ENCODE results near the gene CHMP4B.

The CHMP4B gene

DNA sequence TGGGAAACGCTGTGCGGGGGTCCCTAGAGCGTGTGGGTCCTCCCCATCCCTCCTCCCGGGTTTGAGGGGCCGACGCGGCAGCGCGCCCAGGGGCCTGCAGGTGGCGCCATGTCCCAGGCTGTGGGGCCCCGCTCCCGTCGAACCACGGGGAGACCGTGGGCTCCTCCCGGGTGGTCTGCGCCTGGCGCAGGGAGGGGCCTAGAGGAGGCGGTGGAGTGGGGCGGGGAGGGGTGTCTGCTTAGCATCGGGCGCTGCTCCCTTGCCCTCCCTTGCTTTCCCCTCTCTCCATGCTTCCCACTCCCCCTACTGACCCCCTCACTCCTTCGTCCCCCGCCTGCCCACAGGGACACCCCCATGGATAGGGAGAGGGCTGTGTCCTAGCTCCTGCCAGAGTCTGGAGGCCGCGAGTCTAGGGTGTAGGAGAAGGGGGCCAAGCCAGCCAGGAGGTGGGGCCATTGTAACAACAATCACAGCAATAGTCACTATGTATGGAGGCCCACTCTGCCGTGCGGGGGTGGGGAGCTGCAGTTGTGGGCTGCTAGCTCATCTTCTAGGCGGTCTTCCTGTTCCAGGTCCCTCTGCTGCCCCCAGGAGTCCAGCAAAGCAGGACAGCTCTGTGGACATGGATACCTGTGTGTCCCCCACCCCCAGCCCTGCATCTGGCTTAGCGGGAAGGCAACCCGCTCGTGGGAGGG is 51.7 kb downstream of the CHMP4B start:
- DNase-seq (ENCODE audit: low read depth, low spot score), result peak; percentile 18

DNA sequence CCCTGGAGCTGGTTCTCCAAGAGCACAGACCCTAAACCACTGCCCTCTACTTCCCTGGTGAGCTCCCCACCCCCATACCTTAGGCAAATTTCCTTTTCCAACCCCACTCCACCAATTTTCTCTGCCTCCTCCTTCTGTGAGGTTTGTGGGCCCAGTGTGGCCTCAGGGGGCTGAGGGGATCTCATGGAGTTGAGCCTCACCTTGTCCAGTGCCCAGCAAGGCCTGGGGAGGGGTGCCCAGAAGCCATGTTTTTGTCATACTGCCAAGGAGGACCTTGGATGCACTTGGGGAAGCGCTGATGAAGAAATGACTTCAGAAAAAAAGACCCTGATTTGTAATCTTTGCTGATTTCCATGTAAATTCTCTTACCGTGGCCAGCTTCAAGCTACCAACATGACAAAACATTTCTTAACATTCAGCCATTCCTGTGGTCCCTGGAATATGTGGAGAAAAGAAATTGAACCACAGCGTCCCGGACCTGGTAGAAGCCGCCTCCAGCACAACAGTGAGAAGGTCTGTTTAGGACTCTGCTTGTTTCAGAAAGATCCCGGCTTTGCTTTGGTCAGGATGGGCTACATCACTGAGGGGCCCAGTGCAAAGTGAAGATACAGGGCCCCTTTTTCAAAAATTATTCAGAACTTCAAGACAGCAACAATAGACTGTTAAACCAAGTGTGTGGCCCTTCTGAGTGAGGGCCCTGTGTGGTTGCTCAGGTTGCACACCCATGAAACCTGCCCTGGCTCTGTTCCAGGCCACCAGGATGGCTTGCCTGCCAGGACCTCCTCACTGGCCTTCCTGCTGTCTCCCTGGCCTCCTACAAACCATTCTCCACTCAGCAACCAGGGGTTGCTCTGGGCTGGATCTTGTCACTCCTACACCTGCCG is 52.5 kb downstream of the CHMP4B start:
- DNase-seq (ENCODE audit: low read depth, low spot score), result no peak

DNA sequence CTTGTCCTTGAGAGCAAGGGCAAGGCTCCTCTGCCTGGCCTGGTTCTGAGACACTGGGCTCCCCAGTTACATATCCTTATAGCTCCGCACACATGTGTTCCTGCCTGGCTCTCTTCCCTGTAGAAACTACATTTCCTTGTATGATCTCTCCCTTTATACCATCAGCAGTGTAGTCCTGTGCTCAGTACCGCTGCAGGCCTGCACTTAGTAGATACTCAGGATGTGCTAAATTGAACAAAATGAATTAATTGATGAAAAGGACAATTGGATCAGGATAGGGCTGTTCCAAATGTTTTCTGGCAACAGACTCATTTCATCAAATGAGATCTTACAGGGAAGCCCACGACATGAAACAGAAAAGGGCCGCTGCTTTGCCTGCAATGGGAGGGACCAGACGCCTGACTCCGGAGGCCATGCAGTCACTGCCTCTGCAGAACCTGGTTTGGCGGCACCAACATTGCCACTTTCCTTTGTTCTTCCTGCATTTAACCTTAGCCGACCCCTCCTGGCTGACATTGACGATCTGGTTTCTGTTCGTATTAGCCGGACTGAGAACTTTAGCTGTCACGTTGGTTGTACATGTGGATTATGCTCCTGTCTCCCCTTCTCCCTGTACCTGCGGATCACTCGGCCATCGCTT is 53.3 kb downstream of the CHMP4B start:
- no peak for DNase-seq (ENCODE audit: low read depth, low spot score)

DNA sequence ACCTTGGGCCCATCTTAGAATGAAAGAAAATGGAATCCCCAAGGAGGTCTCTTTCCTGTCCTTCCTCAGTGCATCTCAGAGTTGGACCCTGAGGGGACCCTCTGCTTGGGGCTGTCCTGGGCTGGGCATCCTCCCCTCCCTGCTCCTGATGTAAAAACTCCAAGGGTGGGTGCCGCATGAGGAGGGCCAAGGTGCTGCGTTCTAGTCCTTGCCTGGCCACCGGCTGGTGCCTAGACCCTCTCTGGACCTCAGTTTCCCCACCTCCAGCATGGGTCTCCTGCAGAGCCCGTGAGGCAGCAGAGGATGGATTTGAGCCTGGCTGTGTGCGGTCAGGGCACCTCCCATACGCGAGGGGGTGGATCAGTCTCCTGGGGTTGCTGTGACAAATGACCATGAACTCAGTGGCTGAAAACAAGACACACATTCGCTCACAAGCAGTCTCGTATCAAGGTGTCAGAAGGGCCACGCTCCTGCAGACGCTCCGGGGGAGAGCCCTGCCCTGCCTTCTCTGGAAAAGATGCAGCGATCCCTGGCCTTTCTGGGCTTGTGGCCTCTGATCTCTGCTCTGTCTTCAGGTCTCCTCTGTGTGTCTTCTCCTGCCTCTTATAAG is 54.7 kb downstream of the CHMP4B start:
- DNase-seq (ENCODE audit: low read depth, low spot score), result no peak

DNA sequence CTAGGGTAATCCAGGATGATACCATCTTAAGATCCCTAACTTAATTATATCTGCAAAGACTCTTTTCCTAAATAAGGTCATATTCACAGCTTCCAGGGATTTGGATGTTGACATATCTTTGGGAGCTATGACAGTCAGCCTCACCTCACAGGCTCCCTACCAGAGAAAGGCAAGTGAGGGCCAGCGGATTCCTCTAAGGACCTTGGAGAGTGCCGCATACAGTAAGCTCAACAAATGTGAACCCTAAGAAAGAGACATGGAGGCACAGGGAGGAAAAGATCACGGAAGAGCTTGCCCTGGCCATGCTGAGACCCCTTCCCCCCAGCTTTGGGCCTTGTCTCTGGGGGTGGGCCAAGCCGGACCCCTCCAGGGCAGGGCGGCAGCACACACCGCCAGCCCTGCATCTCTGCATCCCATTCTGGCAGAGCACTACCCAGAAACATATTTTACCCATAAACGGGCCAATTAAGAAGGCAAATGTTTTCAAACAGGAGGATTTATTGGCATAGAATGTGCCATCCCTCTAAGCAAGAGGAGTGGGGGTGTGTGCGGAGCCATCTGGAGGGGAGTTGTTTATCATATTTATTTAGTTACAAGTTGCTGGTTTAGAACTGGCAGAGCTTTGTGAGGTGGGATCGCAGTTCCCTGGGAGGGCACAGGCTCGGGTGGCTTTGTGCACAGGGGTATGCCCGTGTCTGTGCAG is 55.4 kb downstream of the CHMP4B start:
- no peak for DNase-seq (ENCODE audit: low read depth, low spot score)

DNA sequence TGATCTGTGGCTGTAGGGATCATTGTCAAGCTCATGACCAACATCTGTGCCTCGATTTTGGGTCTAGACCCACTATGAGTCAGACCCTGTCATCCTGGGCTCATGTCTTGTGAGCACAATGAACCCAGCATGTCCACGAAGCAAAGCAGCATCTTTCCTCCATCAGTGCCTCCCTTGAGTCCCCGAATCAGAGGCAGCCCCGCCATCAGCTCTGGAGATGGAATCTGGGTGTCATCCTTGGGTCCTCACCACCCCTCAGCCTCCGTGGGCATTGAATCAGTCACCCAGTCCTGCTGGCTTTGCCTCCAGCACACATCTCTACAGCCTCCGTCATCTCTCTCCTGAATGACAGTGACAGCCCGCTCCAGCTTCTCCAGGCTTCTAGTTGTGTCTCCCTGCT is 56.9 kb downstream of the CHMP4B start:
- no peak for DNase-seq (ENCODE audit: low read depth, low spot score)

DNA sequence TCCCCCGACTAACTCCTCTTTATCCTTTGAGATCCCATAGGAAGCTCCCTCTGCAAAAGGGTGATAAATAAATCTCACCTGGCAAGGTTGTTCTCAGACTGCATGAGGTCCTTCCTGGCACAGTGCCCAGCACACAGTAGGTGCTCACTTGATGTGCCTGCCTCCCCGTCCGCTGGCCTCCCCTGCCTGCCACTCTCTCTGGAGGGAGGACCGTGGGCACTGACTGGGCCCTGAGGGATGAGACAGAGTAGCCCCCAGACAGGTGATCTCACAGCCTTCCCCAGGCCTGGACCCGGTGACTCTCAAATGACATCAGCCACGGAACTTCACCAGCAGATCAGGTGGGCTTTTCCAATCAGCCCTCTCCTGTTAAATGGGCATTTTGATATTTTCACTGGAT is 57.4 kb downstream of the CHMP4B start:
- DNase-seq (ENCODE audit: low read depth, low spot score), result no peak

DNA sequence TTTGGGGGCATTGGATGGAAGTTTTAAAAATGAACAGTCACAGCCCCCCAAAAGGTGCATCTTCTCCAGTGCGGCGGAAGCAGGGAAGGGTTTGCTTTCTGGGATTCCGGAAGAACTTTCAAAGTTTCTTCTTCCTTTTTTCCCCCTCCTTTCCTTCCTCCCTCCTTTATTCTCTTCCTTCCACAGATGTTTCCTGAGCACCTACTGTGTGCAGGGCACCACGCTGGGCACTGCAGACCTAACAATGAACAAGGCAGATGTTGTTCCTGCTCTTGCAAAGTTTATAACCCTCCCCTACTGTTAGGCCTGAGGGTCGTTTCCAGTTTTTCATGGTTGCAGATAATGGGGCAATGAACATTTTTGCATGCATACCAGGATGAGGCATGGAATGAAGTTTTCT is 58.1 kb downstream of the CHMP4B start:
- no peak for DNase-seq (ENCODE audit: low read depth, low spot score)

DNA sequence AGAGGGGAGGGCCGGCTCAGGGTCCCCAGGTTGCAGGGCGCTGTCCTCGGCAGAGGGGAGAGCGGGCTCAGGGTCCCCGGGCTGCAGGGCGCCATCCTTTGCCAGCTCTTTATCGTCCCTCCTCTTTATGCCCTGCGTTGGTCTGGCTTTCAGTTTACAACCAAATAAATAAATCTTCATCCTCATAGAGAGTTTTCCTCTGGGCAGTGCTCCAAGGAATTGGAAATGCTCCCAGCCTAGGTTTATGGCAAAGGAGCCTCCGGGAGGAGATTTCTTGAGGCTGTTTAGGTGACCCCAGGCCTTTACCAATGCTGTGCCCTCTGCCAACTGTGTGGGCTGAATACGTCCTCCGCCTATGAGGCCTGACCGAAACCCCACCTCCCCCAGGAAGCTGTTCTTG is 60.2 kb downstream of the CHMP4B start:
- DNase-seq (ENCODE audit: low read depth, low spot score), result no peak

DNA sequence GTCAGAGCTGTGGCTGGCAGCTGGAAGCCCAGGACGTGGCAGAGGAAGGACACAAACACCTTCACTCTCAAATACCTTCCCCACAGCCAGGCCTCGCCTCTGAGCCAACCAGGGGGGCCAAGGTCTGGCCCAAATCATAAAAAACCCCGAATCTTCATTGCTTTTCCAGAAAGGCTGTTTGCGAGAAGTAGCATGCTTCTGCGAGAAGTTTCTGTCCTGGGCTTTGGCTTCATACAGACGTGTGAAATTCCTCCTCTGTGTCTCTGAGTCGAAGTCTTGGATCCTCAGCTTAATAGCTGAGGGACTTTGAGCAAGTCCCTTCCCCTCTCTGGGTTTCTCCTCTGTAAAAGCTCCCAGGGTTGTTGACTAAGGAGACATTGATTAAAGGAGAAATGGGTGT is 63.0 kb downstream of the CHMP4B start:
- no peak for DNase-seq (ENCODE audit: low read depth, low spot score)

DNA sequence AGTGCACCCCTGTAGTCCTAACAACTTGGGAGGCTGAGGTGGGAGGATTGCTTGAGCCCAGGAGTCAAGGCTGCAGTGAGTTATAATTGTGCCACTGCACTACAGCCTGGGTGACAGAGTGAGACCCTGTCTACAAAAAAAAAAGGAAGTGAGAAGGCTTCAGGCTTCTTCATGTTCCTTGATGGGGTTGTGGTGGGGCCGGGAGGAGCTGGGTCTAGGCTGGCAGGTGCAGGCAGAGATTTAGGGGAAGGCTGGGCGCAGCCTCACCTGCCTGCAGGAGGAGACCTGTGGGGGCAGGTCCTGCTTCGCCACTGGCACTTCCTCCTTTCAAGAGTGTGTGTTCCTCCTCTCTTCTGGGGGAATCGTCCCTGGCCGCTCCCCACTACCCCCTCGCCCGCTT is 63.9 kb downstream of the CHMP4B start:
- no peak for DNase-seq (ENCODE audit: low read depth, low spot score)

DNA sequence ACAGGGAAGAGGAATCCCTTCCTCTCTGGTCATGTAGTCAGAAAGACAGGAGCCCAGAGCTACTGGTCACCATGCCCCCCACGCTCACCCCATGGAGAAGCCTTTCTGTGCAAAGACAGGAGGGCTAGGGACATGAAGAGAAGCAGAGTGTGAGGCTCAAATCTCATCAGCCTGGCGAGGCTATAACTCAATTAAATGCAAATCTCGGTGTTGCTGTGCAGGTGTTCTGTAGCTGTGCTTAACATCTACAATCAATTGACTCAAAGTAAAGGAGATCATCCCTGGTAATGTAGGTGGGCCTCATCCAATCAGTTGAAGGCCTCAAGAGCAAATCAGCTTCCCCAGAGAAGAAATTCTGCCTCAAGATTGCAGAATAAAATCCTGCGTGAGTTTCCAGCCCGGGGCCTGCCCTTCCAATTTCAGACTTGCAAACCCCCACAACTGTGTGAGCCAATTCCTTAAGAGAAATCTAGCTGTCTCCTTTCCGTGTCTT is 64.4 kb downstream of the CHMP4B start:
- DNase-seq (ENCODE audit: low read depth, low spot score), result no peak

DNA sequence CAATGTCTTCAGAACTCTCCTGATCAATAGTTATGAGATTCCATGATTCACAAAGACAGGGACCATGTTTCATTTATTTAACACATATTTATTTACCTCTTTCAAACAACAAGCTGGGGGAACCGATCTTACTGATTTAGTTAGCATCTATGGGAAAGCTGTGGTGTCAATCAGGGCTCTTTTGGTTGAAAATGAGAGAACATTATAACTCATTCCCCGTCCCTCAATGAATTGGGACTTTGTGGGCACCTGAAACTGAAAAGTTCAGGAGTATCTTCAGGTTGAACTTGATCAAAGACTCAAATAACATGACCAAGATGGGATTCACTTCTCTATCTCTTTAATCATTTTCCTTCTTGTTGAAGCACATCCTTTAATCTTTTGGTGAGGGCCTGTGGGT is 67.4 kb downstream of the CHMP4B start:
- no peak for DNase-seq (ENCODE audit: low read depth, low spot score)

DNA sequence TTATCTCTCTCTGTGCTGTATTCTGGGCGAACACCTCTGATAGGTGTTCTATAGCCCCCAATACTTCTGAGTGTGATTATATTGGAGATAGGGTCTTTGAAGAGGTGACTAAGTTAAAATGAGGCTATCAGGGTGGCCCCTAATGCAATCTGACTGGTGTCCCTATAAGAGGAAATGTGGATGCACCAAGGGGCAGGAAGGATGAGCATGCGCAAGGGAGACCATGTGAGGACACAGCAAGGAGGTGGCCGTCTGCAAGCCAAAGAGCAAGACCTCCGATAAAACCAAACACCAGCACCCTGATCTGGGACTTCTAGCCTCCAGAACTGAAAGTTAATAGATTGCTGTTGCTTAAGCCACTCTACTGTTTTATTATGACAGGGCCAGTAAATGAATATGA is 69.2 kb downstream of the CHMP4B start:
- DNase-seq (ENCODE audit: low read depth, low spot score), result no peak

DNA sequence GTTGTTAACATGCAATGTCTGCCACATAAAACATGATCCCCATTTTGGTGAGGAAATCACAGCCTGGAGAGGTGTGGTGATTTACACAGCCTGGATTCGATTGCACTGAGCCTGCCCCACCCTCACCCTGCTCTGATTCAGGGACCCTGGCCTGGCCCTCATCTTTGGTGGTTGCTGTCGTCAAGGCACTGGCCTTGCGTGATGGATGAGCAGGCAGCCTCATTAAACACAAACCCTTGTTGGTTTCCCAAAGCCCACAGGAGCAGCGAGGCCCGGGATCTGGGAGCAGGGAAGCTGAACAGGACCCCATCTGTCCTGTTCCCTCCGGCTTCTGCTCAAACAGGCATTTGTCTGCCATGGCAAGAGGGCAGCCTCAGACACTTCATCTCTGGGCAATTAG is 70.8 kb downstream of the CHMP4B start:
- no peak for DNase-seq (ENCODE audit: low read depth, low spot score)

DNA sequence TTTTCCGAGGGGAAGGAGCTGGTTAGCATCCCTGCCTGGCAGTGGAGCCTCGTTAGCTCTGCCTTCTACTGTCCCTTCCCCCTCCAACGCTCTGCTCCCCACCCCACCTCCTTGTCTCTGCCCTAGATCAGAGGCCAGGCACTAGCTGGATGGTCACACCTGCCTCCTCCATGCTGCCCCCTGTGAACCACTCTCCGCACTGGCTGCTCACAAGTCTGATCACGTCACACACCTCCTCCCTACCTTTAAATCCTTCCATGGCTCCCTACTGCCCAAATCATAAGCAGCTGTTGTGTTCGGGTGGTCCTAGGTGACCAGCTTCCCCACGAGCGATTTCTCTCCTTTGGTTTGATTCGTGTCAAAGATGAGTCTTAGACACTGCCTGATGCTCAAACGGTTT is 71.3 kb downstream of the CHMP4B start:
- DNase-seq (ENCODE audit: low read depth, low spot score), result no peak

DNA sequence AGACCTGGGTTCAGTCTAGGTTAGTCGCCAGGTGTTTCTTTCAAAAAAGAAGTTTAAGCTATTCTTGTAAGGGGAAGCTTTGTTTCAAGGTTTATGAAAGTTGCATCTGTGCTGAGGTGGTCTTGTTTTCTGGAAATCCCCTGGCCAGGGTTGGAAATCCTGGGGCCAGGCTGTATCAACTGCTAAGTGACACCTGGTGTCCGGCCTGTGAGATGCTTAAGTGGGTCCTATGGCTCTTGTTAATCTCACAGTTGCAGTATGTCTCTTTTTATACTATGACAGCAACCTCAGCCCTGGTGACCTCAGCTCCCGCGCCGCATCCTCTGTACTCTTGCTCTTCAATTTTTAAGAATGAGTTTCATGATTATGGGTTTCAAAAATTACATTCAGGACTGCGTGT is 72.0 kb downstream of the CHMP4B start:
- no peak for DNase-seq (ENCODE audit: low read depth, low spot score)

DNA sequence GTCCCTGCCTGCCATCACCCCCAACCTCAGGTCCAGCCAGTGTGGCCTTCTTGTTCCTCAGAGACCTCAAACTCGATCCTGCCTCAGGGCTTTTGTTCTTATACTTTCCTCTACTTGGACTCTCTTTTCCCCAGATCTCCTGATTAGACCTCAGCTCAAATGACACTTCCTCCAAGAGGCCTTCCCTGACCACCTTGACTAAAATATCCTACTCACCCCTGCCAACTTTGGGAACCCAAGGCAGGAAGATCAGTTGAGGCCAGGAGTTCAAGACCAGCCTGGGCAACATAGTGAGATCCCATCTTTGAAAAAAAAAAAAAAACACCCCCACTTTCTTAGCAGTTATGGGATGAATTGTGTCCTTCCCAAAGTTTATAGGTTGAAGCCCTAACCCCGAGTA is 73.5 kb downstream of the CHMP4B start:
- no peak for DNase-seq (ENCODE audit: low read depth, low spot score)

DNA sequence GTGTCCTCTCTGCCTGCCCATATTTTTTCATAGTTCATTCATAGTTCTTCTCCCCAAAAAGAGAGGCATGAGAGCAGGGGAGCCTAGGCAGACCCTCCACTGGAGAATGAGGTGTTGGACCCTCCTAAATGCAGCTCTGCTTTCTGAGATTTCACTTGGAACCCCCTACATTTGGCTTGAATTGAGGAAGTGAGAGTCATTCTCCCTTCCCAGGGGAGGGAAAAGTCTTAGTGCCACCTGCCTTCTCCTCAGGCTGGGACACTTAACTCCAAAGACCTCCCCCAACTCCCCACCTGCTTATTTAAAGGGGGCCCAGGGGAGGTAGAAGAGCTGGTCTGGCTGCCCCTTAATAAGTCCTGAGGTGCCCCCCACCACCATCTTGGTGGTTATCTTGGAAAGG is 78.2 kb downstream of the CHMP4B start:
- no peak for DNase-seq (ENCODE audit: low read depth, low spot score)

DNA sequence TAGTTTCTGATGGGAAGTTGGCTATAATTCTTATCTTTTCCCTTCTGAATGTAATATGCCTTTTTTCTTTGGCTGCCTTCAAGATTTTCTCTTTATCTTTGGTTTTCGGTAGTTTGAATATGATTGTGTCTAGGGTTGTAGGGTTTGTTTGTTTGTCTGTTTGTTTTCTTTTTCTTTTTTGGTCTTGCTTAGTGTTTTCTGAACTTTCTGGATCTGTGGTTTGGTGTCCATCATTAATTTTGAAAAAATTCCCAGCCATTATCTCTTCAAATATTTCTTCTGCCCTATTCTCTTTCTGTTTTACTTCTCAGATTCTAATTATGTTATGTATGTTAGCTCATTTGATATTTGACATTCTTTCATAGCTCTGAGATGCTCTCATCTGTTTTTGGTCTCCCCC is 79.4 kb downstream of the CHMP4B start:
- DNase-seq (ENCODE audit: low read depth, low spot score), result no peak

DNA sequence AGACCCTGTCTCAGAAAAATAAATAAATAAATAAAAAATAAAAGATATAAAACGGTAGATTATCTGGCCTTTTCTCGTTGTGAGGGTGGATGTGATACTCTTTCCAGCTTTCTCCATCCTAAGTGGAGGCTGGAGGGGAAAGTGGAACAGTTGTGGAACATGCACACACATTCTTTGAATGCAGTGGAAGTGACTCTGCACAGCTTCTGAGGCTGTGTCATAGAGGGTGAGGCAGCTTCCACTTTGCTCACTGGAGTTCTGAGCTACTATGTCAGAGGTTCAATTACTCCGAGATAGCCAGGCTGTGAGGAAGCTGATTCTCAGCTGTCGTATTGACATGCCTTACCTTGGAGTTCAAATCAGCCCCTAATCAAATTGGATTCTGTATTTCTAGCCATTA is 82.2 kb downstream of the CHMP4B start:
- no peak for DNase-seq (ENCODE audit: low read depth, low spot score)

DNA sequence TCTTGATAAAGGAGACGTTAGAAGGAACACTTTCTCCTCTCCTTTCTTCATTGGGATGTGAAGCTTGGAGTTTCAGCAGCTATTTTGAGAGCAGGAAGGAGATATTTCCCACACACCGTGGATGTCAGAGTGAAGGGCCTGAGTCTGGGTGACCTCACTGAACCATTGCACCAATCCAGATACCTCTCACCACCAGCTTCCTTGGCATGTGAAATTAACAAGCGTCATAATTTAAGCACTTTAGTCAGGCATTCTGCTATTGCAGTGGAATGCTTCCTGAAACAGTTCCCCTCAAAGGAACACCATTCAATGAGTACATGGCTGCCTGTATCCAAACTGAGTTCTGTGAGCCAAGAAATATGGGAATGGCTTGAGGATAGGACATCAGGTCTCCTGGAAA is 83.7 kb downstream of the CHMP4B start:
- no peak for DNase-seq (ENCODE audit: low read depth, low spot score)
